T-helper 17 cell (primary cell): ENCODE results near the gene CYSRT1. TPM values are rescaled to one million over a fixed set of nuclear protein-coding genes. Genes with fewer than 3 reads are reported as not detected.

Experiments
- ATAC-seq: fragments of 150-1000 bp; cut with Tn5 transposase; 2 replicates; pipeline ENCODE4 v1.10.0; 2021; ENCODE audit warnings: mild to moderate bottlenecking, moderate library complexity
- DNase-seq, 3 donors: peaks; one replicate each; pipeline versions ENCODE4 v3.0.0 to v3.0.0-alpha.2; 2020 to 2021
- H3K9me3 ChIP-seq: one replicate; pipeline ENCODE4 v1.7.0; 2013; ENCODE audit warnings: low read length, mild to moderate bottlenecking; ENCODE audit not compliant: control insufficient read depth, poor library complexity, severe bottlenecking
- H3K27ac Mint-ChIP-seq: one replicate; pipeline ENCODE4 v1.8.0; 2022; ENCODE audit warnings: mild to moderate bottlenecking, moderate library complexity, mixed read lengths
- H3K27me3 Mint-ChIP-seq: one replicate; pipeline ENCODE4 v1.8.0; 2022; ENCODE audit warnings: mixed read lengths
- H3K36me3 Mint-ChIP-seq: one replicate; pipeline ENCODE4 v1.8.0; 2022; ENCODE audit warnings: low read depth, mixed read lengths
- H3K4me1 Mint-ChIP-seq: one replicate; pipeline ENCODE4 v1.8.0; 2022; ENCODE audit warnings: mild to moderate bottlenecking, mixed read lengths
- H3K4me3 Mint-ChIP-seq: one replicate; pipeline ENCODE4 v1.8.0; 2022; ENCODE audit warnings: mild to moderate bottlenecking, moderate library complexity, mixed read lengths
- total RNA-seq, 4 donors: library from RNA in 2 of 4; stranded (reverse) in 2 of 4; gene quantifications; one replicate each; pipeline ENCODE4 v1.2.3 and lab custom pipeline; 2022 to 2026

The CYSRT1 gene
- total RNA-seq, 2 donors from 2014 or later: 0.52 TPM; not detected in 1

DNA sequence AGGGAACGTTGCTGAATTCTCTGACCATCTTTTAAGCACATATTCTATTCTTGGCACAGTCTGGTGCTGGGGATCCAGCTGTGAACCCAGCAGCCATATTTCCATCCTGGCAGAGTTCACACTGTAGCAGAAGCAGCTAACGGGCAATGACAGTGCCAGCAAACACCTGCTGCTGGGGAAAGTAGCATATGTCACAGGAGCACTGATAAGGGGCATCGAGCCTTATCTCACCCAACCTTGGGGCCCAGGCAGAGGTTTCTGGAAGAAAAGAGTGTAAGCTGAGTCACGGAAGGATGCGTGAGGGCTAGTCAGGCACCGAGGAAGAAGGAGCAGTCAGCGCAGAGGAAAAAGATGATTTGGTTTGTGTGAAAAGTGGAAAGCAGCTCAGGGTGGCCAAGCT, 18.4 kb upstream of the CYSRT1 start:
- peak overlapping the region; percentile 93 for H3K27ac Mint-ChIP-seq
- ATAC-seq: no peak
- no peaks in the 10 kb centered on the region for H3K27me3 Mint-ChIP-seq
- DNase-seq: no peak
- peaks cover 29% of the 10 kb centered on the region for H3K4me1 Mint-ChIP-seq
- peak overlapping the region; percentile 91 for H3K4me3 Mint-ChIP-seq
- H3K36me3 Mint-ChIP-seq: peaks cover 5% of the 10 kb centered on the region
- H3K9me3 ChIP-seq: no peaks in the 10 kb centered on the region

GRCh38 chr9:137211532-137211931, 13.4 kb upstream of the CYSRT1 start:
- H3K4me1 Mint-ChIP-seq: peaks cover 12% of the 10 kb centered on the region
- no peak overlapping the region for H3K4me3 Mint-ChIP-seq
- no peaks in the 10 kb centered on the region for H3K27me3 Mint-ChIP-seq
- peaks cover 5% of the 10 kb centered on the region for H3K36me3 Mint-ChIP-seq
- DNase-seq (no peak), ATAC-seq (no peak)
- H3K9me3 ChIP-seq: no peaks in the 10 kb centered on the region
- peak overlapping the region; percentile 68 for H3K27ac Mint-ChIP-seq

DNA sequence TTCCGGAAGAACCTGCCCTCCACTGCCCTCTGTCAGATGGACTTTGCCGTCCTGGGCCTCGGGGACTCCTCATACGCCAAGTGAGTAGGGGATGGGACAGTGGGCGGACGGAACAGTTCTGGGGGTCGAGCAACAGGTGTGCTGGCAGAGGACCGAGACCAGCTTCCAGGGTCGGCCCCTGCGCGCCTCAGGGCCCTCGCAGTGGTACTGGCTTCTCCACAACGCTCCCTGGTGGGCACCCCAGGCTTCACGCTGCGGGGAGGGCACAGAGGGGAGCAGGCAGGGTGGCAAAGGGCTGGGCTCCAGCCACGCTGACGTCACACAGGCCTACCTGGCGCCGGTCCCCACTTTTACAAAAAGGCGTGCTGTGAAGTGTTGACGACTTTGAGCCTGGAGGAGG, 12.5 kb upstream of the CYSRT1 start:
- no peak overlapping the region for H3K27ac Mint-ChIP-seq
- no peaks in the 10 kb centered on the region for H3K9me3 ChIP-seq
- H3K27me3 Mint-ChIP-seq: no peaks in the 10 kb centered on the region
- no peak overlapping the region for H3K4me3 Mint-ChIP-seq
- ATAC-seq (no peak), DNase-seq (no peak)
- H3K36me3 Mint-ChIP-seq: peaks cover under 1% of the 10 kb centered on the region
- H3K4me1 Mint-ChIP-seq: peaks cover 2% of the 10 kb centered on the region

DNA sequence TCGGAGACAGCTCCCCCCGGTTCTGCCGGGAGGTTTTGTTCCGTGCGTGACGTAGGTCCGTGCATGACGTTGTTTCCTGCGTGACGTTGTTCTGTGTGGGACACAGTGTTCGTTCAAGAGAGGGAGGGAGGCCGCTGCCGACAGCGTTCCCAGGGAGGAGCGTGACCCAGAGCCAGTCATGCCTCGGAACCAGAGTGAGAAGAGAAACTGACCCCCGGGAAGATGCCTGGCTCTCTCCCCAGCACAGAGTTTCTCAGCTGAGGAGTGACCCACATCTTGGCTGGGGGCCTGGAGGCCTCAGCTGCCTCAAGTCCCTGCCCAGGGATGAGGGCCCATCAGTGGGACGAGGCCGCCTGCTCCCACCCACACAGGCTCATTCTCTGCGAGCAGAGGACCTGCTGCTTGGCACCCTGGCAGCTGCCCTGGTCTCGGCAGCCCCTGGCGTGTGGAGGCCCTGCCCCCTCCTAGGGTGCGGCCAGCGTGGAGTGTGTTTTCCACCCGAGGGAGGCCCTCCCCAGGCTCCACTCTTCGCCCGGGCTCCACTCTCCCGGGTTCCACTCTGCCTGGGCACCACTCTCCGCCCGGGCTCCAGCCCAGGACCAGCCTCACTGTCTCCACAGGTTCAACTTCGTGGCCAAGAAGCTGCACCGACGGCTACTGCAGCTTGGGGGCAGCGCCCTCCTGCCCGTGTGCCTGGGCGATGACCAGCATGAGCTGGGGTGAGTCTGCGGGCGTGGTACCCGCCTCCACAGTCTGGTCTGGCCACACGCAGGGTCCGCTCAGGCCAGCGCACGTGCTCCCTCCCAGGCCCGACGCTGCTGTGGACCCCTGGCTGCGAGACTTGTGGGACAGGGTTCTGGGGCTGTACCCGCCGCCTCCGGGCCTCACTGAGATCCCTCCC, 11.6 kb upstream of the CYSRT1 start:
- ATAC-seq: no peak
- peaks cover 1% of the 10 kb centered on the region for H3K4me1 Mint-ChIP-seq
- H3K4me3 Mint-ChIP-seq: no peak overlapping the region
- H3K9me3 ChIP-seq: no peaks in the 10 kb centered on the region
- H3K27ac Mint-ChIP-seq: no peak overlapping the region
- H3K36me3 Mint-ChIP-seq: no peaks in the 10 kb centered on the region
- DNase-seq: no peak
- H3K27me3 Mint-ChIP-seq: no peaks in the 10 kb centered on the region

GRCh38 chr9:137214620-137215019, 10.4 kb upstream of the CYSRT1 start:
- ATAC-seq (no peak), DNase-seq (no peak)
- Mint-ChIP-seq H3K4me3 (no peak overlapping the region), H3K27me3 (no peaks in the 10 kb centered on the region), H3K27ac (no peak overlapping the region), H3K4me1 (no peaks in the 10 kb centered on the region), H3K36me3 (no peaks in the 10 kb centered on the region)
- H3K9me3 ChIP-seq: no peaks in the 10 kb centered on the region

- DNase-seq (no peak), ATAC-seq (no peak)
- Mint-ChIP-seq H3K36me3 (no peaks in the 10 kb centered on the region), H3K4me3 (no peak overlapping the region), H3K4me1 (no peaks in the 10 kb centered on the region), H3K27me3 (no peaks in the 10 kb centered on the region), H3K27ac (no peak overlapping the region)
- no peaks in the 10 kb centered on the region for H3K9me3 ChIP-seq
Measured at GRCh38 chr9:137215196-137215986, 9.6 kb upstream of the CYSRT1 start.

GRCh38 chr9:137216188-137216965, 8.6 kb upstream of the CYSRT1 start:
- Mint-ChIP-seq H3K27me3 (no peaks in the 10 kb centered on the region), H3K4me3 (no peak overlapping the region), H3K4me1 (no peaks in the 10 kb centered on the region), H3K36me3 (no peaks in the 10 kb centered on the region), H3K27ac (no peak overlapping the region)
- ATAC-seq: no peak
- H3K9me3 ChIP-seq: no peaks in the 10 kb centered on the region
- no peak for DNase-seq

DNA sequence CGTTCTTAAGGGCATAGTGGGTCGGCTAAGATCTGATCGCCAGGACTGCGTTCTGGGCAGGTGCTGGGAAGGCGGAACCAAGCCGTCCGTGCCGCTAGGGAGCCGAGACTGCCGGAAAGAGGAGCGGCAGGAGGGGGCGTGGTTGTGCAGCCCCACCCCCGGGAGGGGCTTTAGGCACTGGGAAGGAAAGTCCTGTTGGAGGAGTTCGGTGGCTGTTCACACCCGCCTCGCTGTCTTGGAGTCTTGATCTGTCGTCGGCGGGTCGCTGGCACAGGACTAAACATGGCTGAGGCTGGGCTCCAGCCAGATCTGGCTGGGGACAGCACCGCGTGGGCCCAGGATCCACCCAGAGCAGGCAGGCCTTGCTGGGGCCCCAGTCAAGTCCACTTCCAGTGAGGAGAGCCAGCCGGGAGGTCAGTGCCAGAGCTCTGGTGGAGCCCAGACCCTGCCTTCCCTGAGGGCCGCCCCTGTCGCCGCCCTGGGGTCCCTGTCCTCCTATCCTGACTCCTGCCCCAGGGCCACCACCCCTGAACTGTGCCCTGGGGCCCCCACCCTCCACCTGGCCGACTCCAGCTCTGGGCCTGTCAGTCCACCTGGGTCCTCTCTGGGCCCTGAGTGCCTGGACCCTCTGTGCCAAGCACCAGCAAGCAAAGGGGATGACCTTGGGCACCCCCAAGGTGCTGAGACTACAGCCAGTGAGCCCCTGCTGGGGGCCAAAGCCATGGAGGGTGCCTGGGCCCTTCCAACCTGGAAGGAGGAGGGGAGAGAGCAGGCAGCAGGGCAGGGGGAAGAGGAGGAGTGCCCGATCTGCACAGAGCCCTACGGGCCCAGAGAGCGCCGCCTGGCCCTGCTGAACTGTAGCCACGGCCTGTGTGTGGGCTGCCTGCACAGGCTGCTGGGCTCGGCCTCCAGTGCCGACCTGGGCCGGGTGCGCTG, 7.4 kb upstream of the CYSRT1 start:
- ATAC-seq: no peak
- Mint-ChIP-seq H3K4me3 (peak overlapping the region; percentile 25), H3K4me1 (no peaks in the 10 kb centered on the region), H3K36me3 (no peaks in the 10 kb centered on the region), H3K27me3 (no peaks in the 10 kb centered on the region), H3K27ac (no peak overlapping the region)
- no peak for DNase-seq
- no peaks in the 10 kb centered on the region for H3K9me3 ChIP-seq

DNA sequence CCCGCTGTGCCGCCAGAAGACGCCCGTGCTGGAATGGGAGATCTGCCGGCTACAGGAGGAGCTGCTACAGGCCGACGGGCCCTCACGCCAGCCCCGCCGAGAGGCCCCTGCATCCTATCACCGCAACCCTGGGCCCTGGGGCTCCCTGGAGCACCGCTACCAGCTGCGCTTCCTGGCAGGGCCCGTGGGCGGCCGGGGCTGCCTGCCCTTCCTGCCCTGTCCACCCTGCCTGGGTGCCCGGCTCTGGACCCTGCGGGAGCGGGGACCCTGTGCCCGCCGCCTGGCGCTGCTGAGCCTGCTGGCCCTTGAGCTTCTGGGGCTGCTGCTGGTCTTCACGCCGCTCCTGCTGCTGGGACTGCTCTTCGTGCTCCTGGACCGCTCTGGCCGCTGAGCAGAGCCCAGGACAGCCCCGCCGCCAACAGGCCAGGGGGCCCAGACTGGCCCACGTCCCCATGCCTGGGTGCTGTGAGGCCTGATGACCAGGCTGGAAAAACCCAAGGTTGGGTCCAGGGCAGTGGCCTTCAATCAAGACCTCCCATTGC, 6.7 kb upstream of the CYSRT1 start:
- no peaks in the 10 kb centered on the region for H3K9me3 ChIP-seq
- Mint-ChIP-seq H3K4me1 (peaks cover 2% of the 10 kb centered on the region), H3K27ac (no peak overlapping the region), H3K36me3 (no peaks in the 10 kb centered on the region), H3K4me3 (no peak overlapping the region), H3K27me3 (no peaks in the 10 kb centered on the region)
- ATAC-seq: no peak
- no peak for DNase-seq

- no peaks in the 10 kb centered on the region for H3K9me3 ChIP-seq
- ATAC-seq (no peak), DNase-seq (no peak)
- H3K4me3 Mint-ChIP-seq: no peak overlapping the region
- peaks cover 2% of the 10 kb centered on the region for H3K4me1 Mint-ChIP-seq
- H3K27me3 Mint-ChIP-seq: no peaks in the 10 kb centered on the region
- H3K27ac Mint-ChIP-seq: no peak overlapping the region
- H3K36me3 Mint-ChIP-seq: no peaks in the 10 kb centered on the region
Measured at GRCh38 chr9:137218754-137219271, 6.2 kb upstream of the CYSRT1 start.

DNA sequence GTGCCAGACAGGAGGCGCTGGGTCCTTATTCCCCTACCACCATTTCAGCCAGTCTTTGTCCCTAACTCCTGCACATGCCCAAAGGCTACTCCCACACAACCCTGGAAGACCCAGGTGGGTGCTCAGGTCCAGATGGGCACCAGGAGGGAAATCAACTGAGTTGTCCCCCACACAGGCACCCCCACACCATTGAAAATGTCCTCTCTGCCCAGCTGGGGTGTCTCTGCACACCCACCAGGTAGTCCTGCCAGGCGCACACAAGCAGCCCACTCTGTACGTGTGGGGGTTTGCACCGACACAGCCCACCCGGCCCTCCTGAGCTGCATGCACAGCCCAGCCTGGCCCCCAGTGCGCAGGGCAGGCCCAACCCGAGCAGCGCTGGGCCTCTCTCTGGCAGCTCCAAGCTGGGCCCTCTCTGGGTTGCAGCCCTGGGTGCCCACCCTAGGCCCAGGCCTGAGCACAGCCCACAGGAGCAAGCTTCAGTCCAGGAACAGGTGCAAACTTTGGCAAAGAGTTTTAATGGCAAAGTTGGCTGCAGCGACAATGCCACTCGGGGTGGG, 5.1 kb upstream of the CYSRT1 start:
- DNase-seq: no peak
- Mint-ChIP-seq H3K27ac (no peak overlapping the region), H3K4me3 (no peak overlapping the region)

More for the DNA sequence above, 5.1 kb upstream of the CYSRT1 start:
- ATAC-seq: no peak
- Mint-ChIP-seq H3K4me1 (peaks cover 2% of the 10 kb centered on the region), H3K27me3 (no peaks in the 10 kb centered on the region), H3K36me3 (no peaks in the 10 kb centered on the region)
- H3K9me3 ChIP-seq: no peaks in the 10 kb centered on the region
